Glomerular visceral epithelial cell (primary cell): ENCODE results near the gene RPS19.

Source experiments
- DNase-seq: peaks from one replicate; pipeline ENCODE4 v3.0.0-alpha.2; 2016; ENCODE audit errors: extremely low spot score

The RPS19 gene

DNA sequence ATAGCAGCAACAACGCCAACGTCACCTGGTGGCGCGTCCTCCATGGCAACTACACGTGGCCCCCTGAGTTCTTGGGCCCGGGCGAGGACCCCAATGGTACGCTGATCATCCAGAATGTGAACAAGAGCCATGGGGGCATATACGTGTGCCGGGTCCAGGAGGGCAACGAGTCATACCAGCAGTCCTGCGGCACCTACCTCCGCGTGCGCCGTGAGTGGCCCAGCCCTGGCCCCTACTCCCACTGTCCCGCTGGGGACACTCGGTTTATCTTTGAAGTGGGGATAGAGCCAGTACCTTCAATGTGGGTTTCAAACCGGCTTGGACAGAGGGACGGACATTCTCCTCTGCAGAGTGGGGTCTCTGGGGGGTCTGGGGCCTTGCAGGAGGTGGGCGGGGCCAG is 19.0 kb downstream of the RPS19 start:
- DNase-seq: no peak

DNA sequence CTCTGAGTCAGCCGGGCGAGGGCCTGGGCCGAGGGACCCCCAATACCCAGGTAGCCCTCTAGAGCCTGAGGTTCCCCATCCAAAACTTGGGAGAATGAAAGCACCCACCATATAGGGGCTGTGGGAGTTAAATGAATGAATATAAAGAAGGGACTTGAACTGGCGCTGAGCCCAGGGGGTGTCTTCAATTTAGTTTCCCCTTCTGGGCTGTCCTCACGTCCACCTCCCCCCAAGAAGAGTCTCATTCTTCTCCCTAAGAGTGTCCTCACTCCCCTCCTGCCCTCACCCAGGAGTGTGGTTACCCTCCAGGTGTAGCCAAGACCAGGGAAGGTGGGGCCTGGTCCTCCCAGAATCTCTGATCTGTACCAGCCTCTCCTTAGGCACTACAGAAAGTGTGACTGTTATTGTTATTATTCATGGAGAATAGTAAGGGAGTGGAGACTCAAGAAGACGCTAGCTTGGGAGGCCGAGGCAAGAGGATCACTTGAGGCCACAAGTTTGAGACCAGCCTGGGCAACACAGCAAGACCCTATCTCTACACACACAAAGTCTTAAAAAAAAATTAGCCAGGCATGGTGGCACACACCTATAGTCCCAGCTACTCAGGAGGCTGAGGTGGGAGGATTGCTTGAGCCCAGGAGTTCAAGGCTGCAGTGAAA is 19.7 kb downstream of the RPS19 start:
- no peak for DNase-seq

DNA sequence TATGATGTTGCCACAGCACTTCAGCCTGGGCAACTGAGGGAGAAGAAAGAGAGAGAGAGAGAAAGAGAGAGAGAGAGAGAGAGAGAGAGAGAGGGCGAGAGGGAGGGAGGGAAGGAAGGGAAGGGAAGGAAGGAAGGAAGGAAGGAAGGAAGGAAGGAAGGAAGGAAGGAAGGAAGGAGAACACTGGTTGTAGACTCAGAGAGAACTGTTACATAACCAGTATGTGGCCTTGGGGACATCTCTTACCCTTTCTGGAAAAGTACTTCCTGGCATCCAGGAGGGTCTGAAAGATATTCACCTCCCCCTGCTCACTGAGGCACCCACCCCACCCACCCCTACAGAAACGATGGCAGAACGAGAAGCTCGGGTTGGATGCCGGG is 20.3 kb downstream of the RPS19 start:
- no peak for DNase-seq

DNA sequence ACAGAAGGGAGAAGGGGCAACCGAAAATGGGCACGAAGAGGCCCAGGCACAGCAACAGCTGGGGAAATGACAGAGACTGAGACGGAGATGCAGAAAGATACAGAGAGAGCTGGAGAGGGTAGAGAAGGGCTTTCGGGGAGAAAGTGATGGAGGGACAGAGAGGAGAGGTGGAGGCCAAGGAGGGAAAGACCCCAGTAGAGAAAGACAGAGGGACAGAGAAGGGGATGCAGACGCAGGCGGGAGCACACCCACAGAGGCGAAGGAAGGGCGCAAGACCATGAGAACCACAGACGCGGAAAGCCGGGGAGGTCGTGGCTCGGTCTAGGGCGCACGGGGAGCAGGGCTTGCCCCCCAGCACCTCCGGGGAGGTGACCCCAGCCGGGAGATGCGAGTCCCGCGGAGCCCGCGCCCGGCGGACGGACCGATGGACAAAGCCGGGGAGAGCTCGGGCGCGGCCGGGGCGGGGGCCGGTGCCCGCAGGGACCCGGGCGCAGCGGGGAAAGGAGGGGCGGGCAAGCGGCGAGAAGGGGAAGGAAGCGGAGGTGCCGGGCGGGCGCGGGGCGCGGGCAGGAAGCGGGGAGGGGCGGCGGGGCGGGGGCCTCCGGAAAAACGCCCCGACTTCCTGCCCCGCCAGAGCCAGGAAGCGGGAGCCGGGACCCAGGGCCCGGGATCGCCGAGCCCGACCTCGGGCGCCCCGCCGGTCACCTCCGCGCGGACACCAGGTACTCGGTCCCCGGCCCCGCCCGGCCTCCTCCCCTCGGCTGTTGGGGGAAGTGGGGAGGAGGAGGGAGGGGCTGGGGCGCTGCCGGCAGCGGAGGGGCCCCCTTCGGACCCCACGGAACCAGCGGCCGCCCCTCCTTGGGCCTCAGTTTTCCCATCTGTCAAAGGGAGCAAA is 22.8 kb downstream of the RPS19 start, which contains the start of gene ARHGEF1:
Gene ARHGEF1, plus strand, starts transcription at position 617 of the 895 bp plus-strand sequence. CDS start 4,899 bp downstream, outside the sequence.
- peak; percentile 54 for DNase-seq

DNA sequence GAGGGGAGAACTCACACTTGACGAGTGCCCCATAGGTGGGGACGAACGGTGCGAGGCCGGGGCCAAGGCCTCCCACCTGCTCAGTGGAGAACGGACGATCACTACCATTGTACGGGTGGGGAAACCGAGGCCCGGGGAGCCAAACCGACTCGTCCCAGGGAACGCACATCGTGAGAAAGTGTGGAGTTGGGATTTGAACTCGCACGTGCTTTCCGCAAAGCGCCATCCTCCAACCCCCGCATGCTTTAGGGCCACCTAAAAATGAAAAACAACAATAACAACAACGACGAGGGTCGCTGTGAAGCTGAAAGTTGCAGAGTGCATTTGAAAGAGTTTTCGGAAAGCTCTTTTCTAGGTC is 23.4 kb downstream of the RPS19 start:
- no peak for DNase-seq

DNA sequence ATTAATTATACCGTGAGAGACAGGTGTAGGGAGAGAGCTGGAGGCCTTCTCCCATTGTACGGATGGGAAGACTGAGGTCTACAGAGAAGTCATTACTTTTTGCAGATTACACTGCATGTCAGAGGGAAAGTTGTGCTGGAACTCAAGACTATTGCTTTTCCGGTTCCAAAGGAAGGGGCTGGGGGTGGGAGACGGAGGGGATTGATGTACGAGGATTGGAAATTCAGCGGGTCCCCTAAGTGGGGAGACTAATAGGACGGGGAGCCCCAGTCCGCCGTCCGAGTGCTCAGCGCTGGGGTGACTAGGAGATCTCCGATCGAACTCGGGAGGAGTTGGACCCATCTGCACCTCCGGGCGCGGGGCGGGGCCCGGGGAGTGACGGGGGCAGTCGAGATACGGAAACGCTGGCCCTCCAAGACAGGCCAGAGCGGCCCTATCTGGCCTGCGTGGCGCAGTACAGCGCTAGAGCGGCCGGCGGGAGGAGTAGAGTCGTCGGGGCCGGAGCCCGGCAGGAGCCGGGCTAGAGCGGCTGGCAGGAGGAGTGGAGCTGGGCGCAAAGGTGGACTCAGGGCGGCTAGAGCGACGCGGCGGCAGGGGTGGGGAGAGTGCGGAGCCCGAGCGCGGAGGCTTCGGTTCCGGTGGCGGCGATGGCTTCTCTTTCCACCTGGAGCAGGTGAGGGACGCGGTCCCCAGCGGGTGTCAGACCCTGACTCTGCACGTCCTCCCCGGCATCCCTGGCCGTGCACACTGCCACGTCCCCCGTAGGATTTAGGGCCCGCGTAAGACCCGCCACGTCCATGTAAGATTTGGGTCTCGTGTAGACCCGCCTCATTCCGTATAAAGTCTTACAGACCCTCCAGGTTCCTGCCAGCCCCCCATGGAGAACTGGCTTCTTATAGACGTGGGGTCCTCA is 24.0 kb downstream of the RPS19 start:
- peak; percentile 98 for DNase-seq

DNA sequence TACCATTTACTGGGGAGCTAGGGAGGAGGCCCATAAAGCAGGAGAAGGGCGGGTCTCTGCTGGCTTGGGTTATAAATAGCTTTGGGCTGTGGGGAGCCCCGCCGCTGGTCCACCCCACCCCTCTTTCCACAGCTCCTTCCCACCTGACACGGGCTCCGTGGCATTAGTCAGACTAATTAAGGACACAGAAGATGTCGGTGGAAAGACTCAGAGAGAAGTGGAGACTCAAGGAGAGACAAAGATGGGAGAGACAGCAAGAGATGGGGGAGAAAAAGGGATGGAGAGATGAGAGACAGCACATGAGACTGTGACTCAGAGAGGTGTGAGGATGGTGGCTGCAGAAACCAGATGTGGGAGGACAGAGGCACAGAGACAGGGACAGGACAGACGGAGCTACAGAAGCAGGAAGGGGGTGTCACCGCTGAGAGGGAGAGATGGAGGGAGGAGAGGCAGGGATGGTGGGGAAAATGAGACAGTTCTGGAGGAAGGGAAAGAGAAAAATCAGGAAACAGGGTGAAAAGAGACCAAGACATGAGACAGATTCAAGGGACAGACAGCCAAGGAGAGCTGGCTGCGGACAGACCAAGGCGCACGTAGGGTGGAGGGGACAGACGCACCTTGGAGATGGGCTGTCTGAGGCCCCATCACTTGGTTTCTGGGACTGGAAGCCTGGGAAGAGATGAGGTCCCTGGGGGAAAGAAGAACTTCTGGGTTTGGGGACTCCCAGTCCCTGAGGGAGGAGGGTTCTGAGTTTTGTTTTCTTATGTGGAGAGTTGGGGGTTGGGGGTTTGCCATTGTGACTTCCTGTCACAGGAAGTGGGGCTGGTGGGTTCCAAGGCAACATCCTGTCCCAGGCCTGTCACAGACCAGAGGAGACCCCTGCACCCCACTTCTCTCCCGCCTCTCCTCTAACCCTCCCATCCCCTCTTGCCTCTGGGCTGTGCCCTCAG is 27.0 kb downstream of the RPS19 start:
- no peak for DNase-seq

DNA sequence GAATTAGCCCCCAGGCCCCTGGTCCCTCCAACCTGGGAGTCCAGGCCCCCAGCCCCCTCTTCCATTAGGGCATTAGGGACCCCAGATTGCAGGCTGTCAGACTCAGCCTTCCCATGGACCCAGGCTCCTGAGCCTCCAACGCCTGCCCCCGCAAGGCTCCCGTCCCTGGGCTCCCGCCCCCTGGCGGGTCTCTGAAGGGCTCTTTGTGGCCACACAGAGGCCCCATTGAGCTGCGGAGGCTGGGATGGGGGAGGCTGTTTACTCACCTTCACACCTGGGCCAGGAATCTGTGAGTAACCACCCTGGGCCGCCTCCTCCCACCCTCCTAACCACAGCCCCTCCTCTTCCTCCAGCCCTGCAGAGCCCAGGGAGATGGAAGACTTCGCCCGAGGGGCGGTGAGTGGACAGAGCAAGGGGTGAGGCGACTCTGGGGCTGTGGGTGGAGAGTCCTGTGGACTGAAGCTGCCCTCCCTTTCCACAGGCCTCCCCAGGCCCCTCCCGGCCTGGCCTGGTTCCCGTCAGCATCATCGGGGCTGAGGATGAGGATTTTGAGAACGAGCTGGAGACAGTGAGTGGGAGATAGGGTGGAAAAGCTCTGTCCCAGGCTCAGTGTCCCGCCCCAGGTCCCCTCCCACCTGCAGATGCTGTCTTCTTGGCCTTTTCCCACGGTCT is 27.8 kb downstream of the RPS19 start:
- peak; percentile 85 for DNase-seq

DNA sequence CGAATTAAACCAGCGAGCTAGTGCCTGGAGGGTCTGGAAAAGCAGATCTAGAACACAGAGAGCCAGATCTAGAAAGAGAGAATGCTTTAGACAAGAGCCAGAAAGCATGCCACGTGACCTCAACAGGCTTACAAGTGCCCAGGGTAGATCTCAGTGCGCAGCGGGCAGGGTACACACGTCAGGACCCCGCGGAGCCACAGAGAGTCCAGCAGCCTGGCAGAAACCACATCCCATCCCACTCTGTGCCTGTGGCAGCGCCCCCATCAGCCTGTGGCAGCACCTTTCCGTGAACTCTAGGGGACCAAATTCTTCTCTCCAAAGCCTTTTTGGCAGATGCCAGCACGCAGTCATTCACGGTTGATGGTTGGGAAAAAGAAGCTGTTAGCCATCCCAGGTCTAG is 28.9 kb downstream of the RPS19 start:
- no peak for DNase-seq

DNA sequence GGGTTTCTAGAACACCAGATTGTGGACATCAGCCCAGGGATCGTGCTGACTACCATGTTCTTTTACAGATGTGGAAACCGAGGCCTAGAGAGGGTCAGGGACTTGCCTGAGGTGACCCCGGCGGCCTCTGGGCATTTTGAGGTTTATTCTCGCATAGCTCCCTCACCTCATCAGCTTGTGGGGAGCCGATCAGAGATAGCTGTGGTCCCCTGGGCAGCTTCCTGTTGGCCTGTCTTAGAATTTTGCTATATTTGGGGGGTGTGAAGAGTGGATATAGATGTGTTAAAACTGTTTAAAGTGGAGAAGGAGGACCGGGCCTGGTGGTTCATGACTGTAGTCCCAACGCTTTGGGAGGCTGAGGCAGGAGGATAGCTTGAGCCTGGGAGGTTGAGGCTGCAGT is 29.8 kb downstream of the RPS19 start:
- no peak for DNase-seq

DNA sequence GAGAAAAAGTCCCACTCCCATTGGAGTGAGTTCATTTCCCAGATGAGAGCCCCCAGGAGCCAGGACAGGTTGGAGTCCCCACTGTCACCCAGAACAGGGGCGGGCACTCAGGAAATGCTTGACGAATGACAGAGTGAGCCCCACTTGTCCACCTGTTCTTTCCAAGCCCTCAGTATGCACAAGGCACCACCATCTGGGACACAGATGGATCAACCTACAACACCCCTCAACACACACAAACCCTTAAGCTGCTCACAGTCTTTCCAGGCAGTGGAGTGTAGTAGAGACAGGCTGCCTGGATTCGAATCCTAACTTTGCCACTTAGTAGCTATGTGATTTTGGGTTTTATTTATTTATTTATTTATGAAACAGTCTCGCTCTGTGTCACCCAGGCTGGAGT is 30.9 kb downstream of the RPS19 start:
- no peak for DNase-seq

DNA sequence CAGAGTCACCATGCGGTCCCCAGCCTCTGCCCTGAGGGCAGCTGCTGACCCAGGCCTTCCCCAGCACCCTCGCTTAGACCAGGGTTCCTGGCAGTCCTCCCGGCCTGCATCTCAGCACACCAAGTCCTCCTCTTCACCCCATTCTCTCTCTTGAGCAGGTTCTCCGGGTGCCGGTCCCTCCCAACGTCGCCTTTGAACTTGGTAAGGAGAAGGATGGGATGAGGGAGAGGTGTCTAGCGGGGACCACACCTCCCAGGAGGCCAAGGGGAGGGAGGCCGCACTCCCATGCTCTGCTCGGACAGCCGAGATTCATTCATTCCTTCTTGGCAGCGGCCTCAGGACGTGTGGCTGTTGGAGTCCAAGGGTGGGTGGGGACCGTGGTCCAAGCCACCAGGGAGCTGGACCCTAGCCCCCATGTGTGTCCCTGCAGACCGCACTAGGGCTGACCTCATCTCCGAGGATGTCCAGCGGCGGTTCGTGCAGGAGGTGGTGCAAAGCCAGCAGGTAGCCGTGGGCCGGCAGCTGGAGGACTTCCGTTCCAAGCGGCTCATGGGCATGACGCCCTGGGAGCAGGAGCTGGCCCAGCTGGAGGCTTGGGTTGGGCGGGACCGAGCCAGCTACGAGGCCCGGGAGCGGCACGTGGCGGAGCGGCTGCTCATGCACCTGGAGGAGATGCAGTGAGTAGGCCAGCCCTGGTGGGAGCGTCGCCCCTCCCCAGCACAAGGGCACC is 32.3 kb downstream of the RPS19 start:
- no peak for DNase-seq

DNA sequence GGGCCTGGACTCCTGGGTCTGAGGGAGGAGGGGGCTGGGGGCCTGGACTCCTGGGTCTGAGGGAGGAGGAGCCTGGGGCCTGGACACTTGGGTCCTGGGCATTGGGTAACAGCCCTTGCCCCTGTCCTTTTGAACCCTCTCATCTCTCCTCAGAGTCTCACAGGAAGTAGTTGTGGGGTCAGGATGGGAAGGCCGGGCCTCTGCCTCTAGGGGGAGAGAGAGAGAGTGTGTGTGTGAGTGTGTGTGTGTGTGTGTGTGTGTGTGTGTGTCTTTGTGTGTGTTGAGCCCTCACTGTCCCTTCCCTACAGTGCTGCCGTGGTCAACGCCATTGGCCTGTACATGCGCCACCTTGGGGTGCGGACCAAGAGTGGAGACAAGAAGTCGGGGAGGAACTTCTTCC is 33.8 kb downstream of the RPS19 start:
- DNase-seq: no peak

DNA sequence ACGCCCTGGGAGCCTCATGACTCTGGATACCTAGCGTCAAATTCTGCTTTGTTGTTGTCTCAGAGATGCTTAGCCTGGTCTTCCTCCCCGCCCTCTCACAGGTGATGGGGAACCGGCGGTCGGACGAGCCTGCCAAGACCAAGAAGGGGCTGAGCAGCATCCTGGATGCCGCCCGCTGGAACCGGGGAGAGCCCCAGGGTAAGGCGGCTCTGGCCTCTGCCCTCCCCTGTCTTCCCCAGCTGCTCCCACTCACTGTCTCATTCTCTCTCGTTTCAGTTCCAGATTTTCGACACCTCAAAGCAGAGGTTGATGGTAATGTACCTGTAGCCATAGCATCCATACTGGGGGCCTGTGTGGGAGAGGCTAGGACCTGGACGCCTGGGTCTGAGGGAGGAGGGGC is 34.3 kb downstream of the RPS19 start:
- DNase-seq: no peak

DNA sequence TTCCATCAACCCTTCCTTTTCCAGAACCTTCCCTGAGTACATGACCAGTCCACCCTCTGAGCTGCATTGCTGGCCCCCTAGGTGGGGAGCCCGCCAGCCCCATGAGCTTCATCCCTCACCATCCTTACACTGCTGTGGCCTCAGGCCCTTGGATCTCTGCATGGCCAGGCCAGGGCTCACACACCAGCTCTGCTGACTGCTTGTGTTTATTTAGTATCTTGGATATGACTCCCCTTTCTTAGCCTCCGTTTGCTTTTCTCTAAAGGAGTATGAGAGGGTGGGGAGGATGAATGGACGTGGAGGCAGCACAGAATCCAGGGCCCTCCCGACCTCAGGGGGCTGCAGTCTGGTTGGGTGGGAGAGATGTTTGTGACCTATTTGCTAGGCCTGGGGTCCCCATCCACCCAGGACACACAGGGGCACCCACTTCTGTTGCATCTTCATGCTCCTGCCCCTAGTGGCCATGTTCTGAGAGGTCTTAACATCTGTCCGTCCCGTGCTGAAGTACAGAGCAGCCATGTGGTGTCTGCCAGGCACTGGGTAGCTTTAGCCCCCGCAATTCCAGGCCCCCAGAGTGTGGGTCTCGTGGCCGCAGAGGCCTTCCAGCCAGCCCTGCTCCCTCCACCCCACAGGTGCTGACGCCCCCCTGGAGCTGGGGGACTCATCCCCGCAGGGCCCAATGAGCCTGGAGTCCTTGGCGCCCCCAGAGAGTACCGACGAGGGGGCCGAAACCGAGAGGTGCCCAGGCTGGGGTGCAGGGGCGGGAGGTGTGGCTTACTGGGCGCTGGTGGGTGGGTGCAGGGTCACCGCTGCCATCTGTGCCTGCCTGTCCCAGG is 35.9 kb downstream of the RPS19 start:
- no peak for DNase-seq

DNA sequence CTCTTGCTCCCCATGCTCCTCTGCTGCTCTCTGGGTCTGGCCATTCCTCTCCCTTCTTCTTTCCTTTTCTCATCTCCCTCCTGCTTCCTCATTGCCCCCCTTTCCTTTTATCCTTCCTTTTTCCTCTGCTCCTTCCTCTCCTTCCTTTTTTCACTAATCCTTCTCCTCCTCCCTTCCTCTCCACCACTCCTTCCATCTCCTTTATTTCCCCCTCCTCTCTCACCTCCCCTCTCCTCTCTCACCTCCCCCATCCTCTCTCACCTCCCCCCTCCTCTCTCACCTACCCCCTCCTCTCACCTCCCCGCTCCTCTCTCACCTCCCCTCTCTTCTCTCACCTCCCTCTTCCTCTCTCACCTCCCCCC is 36.5 kb downstream of the RPS19 start:
- DNase-seq: no peak

DNA sequence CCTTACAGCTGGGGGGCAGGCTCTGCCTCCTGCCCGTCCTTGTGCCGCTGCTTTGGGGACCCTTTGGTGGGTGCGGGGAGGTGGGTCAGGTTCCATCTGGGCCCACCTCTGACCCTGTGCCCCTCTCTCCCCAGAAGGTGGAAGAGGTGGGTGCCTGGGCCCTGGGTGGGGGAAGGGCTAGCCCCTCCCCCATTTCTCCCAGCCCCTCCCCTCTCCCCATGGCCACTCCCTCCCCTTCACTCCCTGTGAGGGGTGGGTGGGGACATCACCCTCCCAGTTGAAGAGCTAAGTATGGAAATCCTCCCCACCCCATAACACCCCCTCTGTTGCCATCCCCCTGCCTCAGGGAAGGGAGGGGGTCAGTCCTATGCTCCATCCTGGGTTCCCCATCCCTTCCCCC is 37.1 kb downstream of the RPS19 start:
- no peak for DNase-seq

DNA sequence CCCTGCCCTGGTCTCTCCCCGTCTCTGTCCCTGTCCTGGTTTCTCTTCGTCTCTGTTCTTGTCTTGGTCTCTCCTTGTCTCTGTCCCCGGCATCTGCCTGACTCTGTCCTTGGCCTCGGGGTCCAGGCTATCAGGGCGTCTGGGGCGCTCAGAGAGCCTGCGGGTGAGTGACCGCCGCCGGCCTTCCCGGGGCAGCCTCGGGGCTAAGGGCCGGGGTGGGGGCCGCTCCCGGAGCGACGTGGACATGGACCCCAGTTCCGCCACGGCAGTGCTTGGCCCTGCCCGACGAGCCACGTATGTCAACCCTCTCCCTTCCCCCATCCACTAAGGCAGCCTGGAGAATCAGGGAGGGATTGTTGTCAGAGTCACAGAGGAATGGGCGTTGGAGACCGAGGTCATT is 37.8 kb downstream of the RPS19 start:
- no peak for DNase-seq

DNA sequence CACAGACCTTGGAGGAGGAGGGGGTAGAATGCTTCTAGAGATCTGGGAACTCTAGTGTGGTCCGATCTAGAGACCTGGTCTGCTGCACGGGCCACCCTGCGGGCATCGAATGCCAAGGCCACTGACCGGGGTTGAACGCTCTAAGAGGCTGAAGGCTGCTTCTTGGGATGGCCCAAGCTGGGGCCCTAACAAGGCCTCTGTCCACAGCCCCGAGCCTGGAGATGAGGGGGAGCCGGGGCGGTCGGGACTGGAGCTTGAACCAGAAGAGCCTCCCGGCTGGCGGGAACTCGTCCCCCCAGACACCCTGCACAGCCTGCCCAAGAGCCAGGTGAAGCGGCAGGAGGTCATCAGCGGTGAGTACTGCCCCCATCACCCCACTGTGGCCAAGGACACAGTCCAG is 38.2 kb downstream of the RPS19 start:
- no peak for DNase-seq
